Karpas-422 (cell line): Measurements from ENCODE around the gene ACVR1. TPM values are rescaled to one million over a fixed set of nuclear protein-coding genes. Genes with fewer than 3 reads are reported as not detected.

Experiments
- DNase-seq: peaks from one replicate; pipeline ENCODE4 v3.0.0-alpha.2; 2015
- H2AFZ ChIP-seq: fragments of 200-600 bp; sonication (generic); 2 replicates; pipeline ENCODE4 v1.6.1; 2014; ENCODE audit warnings: antibody characterized with exemption, low read length, mixed read lengths
- H3K27ac ChIP-seq: fragments of 200-600 bp; sonication (generic); 2 replicates; pipeline ENCODE4 v1.5.1; 2014; ENCODE audit warnings: mild to moderate bottlenecking, low read length, moderate library complexity
- H3K27me3 ChIP-seq: fragments of 200-600 bp; sonication (generic); 2 replicates; pipeline ENCODE4 v1.6.1; 2014; ENCODE audit warnings: low read length, mixed read lengths
- H3K36me3 ChIP-seq: fragments of 200-600 bp; sonication (generic); 2 replicates; pipeline ENCODE4 v1.6.1; 2014; ENCODE audit warnings: low read length, mixed read lengths; ENCODE audit not compliant: insufficient read depth
- H3K4me1 ChIP-seq: fragments of 200-600 bp; sonication (generic); 2 replicates; pipeline ENCODE4 v1.6.1; 2014; ENCODE audit warnings: mild to moderate bottlenecking, low read length, mixed read lengths
- H3K4me2 ChIP-seq: fragments of 200-600 bp; sonication (generic); 2 replicates; pipeline ENCODE4 v1.6.1; 2014; ENCODE audit warnings: low read length, low read depth, mild to moderate bottlenecking; ENCODE audit not compliant: poor library complexity, severe bottlenecking
- H3K4me3 ChIP-seq: fragments of 200-600 bp; sonication (generic); 2 replicates; pipeline ENCODE4 v1.5.1; 2014; ENCODE audit warnings: mild to moderate bottlenecking, antibody characterized with exemption, low read length, mixed read lengths
- H3K79me2 ChIP-seq: fragments of 200-600 bp; sonication (generic); 2 replicates; pipeline ENCODE4 v1.6.1; 2014; ENCODE audit warnings: mild to moderate bottlenecking, low read length, mixed read lengths
- H3K9ac ChIP-seq: fragments of 200-600 bp; sonication (generic); 2 replicates; pipeline ENCODE4 v1.6.0; 2014; ENCODE audit warnings: low read length
- H3K9me2 ChIP-seq: fragments of 200-600 bp; sonication (generic), shearing (Covaris generic); replicated peaks from 2 replicates; pipeline ENCODE4 v1.6.0; 2014; ENCODE audit warnings: mild to moderate bottlenecking, low read length, moderate library complexity; ENCODE audit not compliant: insufficient read depth
- H3K9me3 ChIP-seq: fragments of 300-700, 200-600 bp; sonication (generic); 2 replicates; pipeline ENCODE4 v1.6.1; 2014; ENCODE audit warnings: low read length, mixed read lengths
- H4K20me1 ChIP-seq: fragments of 200-600 bp; sonication (generic); 2 replicates; pipeline ENCODE4 v1.6.1; 2014; ENCODE audit warnings: mild to moderate bottlenecking, antibody characterized with exemption, low read length, low read depth; ENCODE audit not compliant: insufficient read depth
- total RNA-seq: library from RNA; depleted of rRNA; stranded (reverse); fragments of >200 nt; shearing (Covaris generic); gene quantifications from 2 replicates; pipeline ENCODE4 v1.2.3, GENCODE V29; 2014; ENCODE audit warnings: low replicate concordance

Gene ACVR1
- total RNA-seq, 1 experiment from 2014 or later = 0.07 TPM

- DNase-seq = no peak
- H3K27me3 ChIP-seq = 0 out of 2 replicates have a peak, but pooled peaks cover 3% of the 10 kb centered on the region
- H3K9me3 ChIP-seq = no peaks in the 10 kb centered on the region
- no peaks in the 10 kb centered on the region for H3K36me3 ChIP-seq
- no peak overlapping the region for H3K9ac ChIP-seq
- H2AFZ ChIP-seq = no peak overlapping the region
- no peaks in the 10 kb centered on the region for H3K79me2 ChIP-seq
- H3K4me2 ChIP-seq = no peak overlapping the region
- H4K20me1 ChIP-seq = no peaks in the 10 kb centered on the region
- H3K27ac ChIP-seq = no peak overlapping the region
- no peaks in the 10 kb centered on the region for H3K4me1 ChIP-seq
- H3K9me2 ChIP-seq = no peaks in the 10 kb centered on the region
- H3K4me3 ChIP-seq = no peak overlapping the region
These were observed 72.7 kb downstream of the ACVR1 start for GRCh38 chr2:157803476-157803875.

- no peaks in the 10 kb centered on the region for H3K79me2 ChIP-seq
- H3K9ac ChIP-seq = no peak overlapping the region
- no peak overlapping the region for H3K4me2 ChIP-seq
- H3K4me3 ChIP-seq = no peak overlapping the region
- no peak overlapping the region for H2AFZ ChIP-seq
- no peak overlapping the region for H3K27ac ChIP-seq
- DNase-seq = no peak
- H4K20me1 ChIP-seq = no peaks in the 10 kb centered on the region
- 0 out of 2 replicates have a peak, but pooled peaks cover 3% of the 10 kb centered on the region for H3K27me3 ChIP-seq
- H3K9me2 ChIP-seq = no peaks in the 10 kb centered on the region
- no peaks in the 10 kb centered on the region for H3K36me3 ChIP-seq
- H3K9me3 ChIP-seq = no peaks in the 10 kb centered on the region
- H3K4me1 ChIP-seq = no peaks in the 10 kb centered on the region
These were observed 75.2 kb downstream of the ACVR1 start for GRCh38 chr2:157800838-157801495.

GRCh38 chr2:157793053-157793612 lies 83.0 kb downstream of the ACVR1 start:
- H3K9ac ChIP-seq = no peak overlapping the region
- H3K4me3 ChIP-seq = no peak overlapping the region
- H3K4me2 ChIP-seq = no peak overlapping the region
- no peaks in the 10 kb centered on the region for H3K9me2 ChIP-seq
- H3K36me3 ChIP-seq = no peaks in the 10 kb centered on the region
- no peak overlapping the region for H3K27ac ChIP-seq
- no peak overlapping the region for H2AFZ ChIP-seq
- H3K9me3 ChIP-seq = no peaks in the 10 kb centered on the region
- H3K4me1 ChIP-seq = no peaks in the 10 kb centered on the region
- DNase-seq = no peak
- H3K79me2 ChIP-seq = no peaks in the 10 kb centered on the region
- H3K27me3 ChIP-seq = no peaks in the 10 kb centered on the region
- H4K20me1 ChIP-seq = no peaks in the 10 kb centered on the region

GRCh38 chr2:157792335-157793052 lies 83.6 kb downstream of the ACVR1 start:
- Histone ChIP-seq H2AFZ (no peak overlapping the region), H3K4me3 (no peak overlapping the region), H3K27ac (no peak overlapping the region), H3K9ac (no peak overlapping the region), H3K9me3 (no peaks in the 10 kb centered on the region), H3K4me2 (no peak overlapping the region), H3K4me1 (no peaks in the 10 kb centered on the region), H3K9me2 (no peaks in the 10 kb centered on the region), H4K20me1 (no peaks in the 10 kb centered on the region), H3K79me2 (no peaks in the 10 kb centered on the region), H3K36me3 (no peaks in the 10 kb centered on the region), H3K27me3 (no peaks in the 10 kb centered on the region)
- DNase-seq = no peak

- no peak overlapping the region for H2AFZ ChIP-seq
- DNase-seq = no peak
- H3K4me2 ChIP-seq = no peak overlapping the region
- H3K9me2 ChIP-seq = no peaks in the 10 kb centered on the region
- H3K79me2 ChIP-seq = no peaks in the 10 kb centered on the region
- no peak overlapping the region for H3K27ac ChIP-seq
- H3K27me3 ChIP-seq = no peaks in the 10 kb centered on the region
- no peak overlapping the region for H3K4me3 ChIP-seq
- no peaks in the 10 kb centered on the region for H3K36me3 ChIP-seq
- no peaks in the 10 kb centered on the region for H4K20me1 ChIP-seq
- no peak overlapping the region for H3K9ac ChIP-seq
- H3K4me1 ChIP-seq = no peaks in the 10 kb centered on the region
- no peaks in the 10 kb centered on the region for H3K9me3 ChIP-seq
These were observed 85.3 kb downstream of the ACVR1 start for GRCh38 chr2:157790780-157791179.

- Histone ChIP-seq H3K9me3 (no peaks in the 10 kb centered on the region), H3K27me3 (no peaks in the 10 kb centered on the region), H3K27ac (no peak overlapping the region), H3K4me1 (no peaks in the 10 kb centered on the region), H3K4me2 (no peak overlapping the region), H3K36me3 (no peaks in the 10 kb centered on the region), H2AFZ (no peak overlapping the region), H4K20me1 (no peaks in the 10 kb centered on the region), H3K79me2 (no peaks in the 10 kb centered on the region), H3K4me3 (no peak overlapping the region), H3K9me2 (no peaks in the 10 kb centered on the region), H3K9ac (no peak overlapping the region)
- no peak for DNase-seq
These were observed 86.1 kb downstream of the ACVR1 start for GRCh38 chr2:157789933-157790511.

GRCh38 chr2:157789256-157789655 lies 86.9 kb downstream of the ACVR1 start:
- Histone ChIP-seq H3K27ac (no peak overlapping the region), H3K9me2 (no peaks in the 10 kb centered on the region)
- no peak for DNase-seq

GRCh38 chr2:157788201-157788600 lies 87.9 kb downstream of the ACVR1 start:
- Histone ChIP-seq H3K9ac (no peak overlapping the region), H3K27ac (no peak overlapping the region), H3K4me2 (no peak overlapping the region), H4K20me1 (no peaks in the 10 kb centered on the region), H3K9me2 (no peaks in the 10 kb centered on the region), H3K27me3 (no peaks in the 10 kb centered on the region), H3K36me3 (no peaks in the 10 kb centered on the region), H3K79me2 (no peaks in the 10 kb centered on the region), H2AFZ (no peak overlapping the region), H3K4me3 (no peak overlapping the region), H3K9me3 (no peaks in the 10 kb centered on the region), H3K4me1 (no peaks in the 10 kb centered on the region)
- DNase-seq = no peak

More at GRCh38 chr2:157789256-157789655, 86.9 kb downstream of the ACVR1 start:
- H3K9ac ChIP-seq = no peak overlapping the region
- H3K79me2 ChIP-seq = no peaks in the 10 kb centered on the region
- no peaks in the 10 kb centered on the region for H3K4me1 ChIP-seq
- H3K4me2 ChIP-seq = no peak overlapping the region
- no peaks in the 10 kb centered on the region for H3K9me3 ChIP-seq
- H3K36me3 ChIP-seq = no peaks in the 10 kb centered on the region
- no peak overlapping the region for H2AFZ ChIP-seq
- no peaks in the 10 kb centered on the region for H3K27me3 ChIP-seq
- H3K4me3 ChIP-seq = no peak overlapping the region
- no peaks in the 10 kb centered on the region for H4K20me1 ChIP-seq
